ENCODE results near the gene GLRA1. TPM values are rescaled to one million over a fixed set of nuclear protein-coding genes. Genes with fewer than 3 reads are reported as not detected.
A peak's percentile ranks its signal among the peaks of the same experiment; 100 is the strongest.

GLRA1 gene
- total RNA-seq, 5 donors from 2014 or later (not counting 1 experiment from before 2014, with no cell fraction given), result not detected

GRCh38 chr5:151870820-151871219 is 53.8 kb downstream of the GLRA1 start:
- ATAC-seq (replicated peaks in 1 of 4) (no peak), DNase-seq (no peak)
- H3K27me3 Mint-ChIP-seq, result no peaks in the 10 kb centered on the region
- no peaks in the 10 kb centered on the region for H3K36me3 Mint-ChIP-seq
- CTCF ChIA-PET, result no interaction called here
- no peak overlapping the region for H3K4me3 Mint-ChIP-seq
- Histone ChIP-seq H3K36me3 (ENCODE audit: control insufficient read depth in 2 of 2, extremely low read depth in 1 of 2, insufficient read depth in 1 of 2, low read length in 1 of 2) (no peaks in the 10 kb centered on the region), H3K4me1 (ENCODE audit: control insufficient read depth in 1 of 2, extremely low read depth in 1 of 2, insufficient read depth in 2 of 2, low read length in 2 of 2) (peaks cover 0 to 5% of the 10 kb centered on the region in 2 experiments), H3K9me3 (no peaks in the 10 kb centered on the region), H3K27ac (ENCODE audit: low read length) (no peak overlapping the region), H3K4me3 (ENCODE audit: control insufficient read depth in 1 of 2, extremely low read depth in 1 of 2, low read length in 1 of 2) (no peak overlapping the region), H3K27me3 (replicated peaks in 1 of 2; ENCODE audit: control insufficient read depth in 2 of 2, extremely low read depth in 1 of 2, insufficient read depth in 2 of 2, low read length in 1 of 2) (no peaks in the 10 kb centered on the region)
- POLR2A ChIA-PET, result no interaction called here
- H3K4me1 Mint-ChIP-seq, result peaks cover 4 to 9% (median 6%) of the 10 kb centered on the region in 3 donors
- no peak overlapping the region for H3K27ac Mint-ChIP-seq
- 60% methylated on average over 1 of the region's 3 CpGs for WGBS (ENCODE audit: insufficient coverage)
- H3K9me3 Mint-ChIP-seq, result no peaks in the 10 kb centered on the region

- H3K27ac ChIP-seq (ENCODE audit: low read length), result no peak overlapping the region
- H3K36me3 ChIP-seq (ENCODE audit: control insufficient read depth in 2 of 2, extremely low read depth in 1 of 2, insufficient read depth in 1 of 2, low read length in 1 of 2), result no peaks in the 10 kb centered on the region
- Mint-ChIP-seq H3K27ac (no peak overlapping the region), H3K4me1 (peaks cover 4 to 9% (median 6%) of the 10 kb centered on the region in 3 donors), H3K4me3 (no peak overlapping the region), H3K27me3 (no peaks in the 10 kb centered on the region), H3K36me3 (no peaks in the 10 kb centered on the region), H3K9me3 (no peaks in the 10 kb centered on the region)
- ATAC-seq (replicated peaks in 1 of 4) (no peak), DNase-seq (no peak)
- ChIA-PET CTCF (no interaction called here), POLR2A (no interaction called here)
- no peaks in the 10 kb centered on the region for H3K27me3 ChIP-seq (replicated peaks in 1 of 2; ENCODE audit: control insufficient read depth in 2 of 2, extremely low read depth in 1 of 2, insufficient read depth in 2 of 2, low read length in 1 of 2)
- H3K4me3 ChIP-seq (ENCODE audit: control insufficient read depth in 1 of 2, extremely low read depth in 1 of 2, low read length in 1 of 2), result no peak overlapping the region
- no peaks in the 10 kb centered on the region for H3K9me3 ChIP-seq
- no CpG with 5 or more reads among the region's 2 CpGs for WGBS (ENCODE audit: insufficient coverage)
- peaks cover 0 to 5% of the 10 kb centered on the region in 2 experiments for H3K4me1 ChIP-seq (ENCODE audit: control insufficient read depth in 1 of 2, extremely low read depth in 1 of 2, insufficient read depth in 2 of 2, low read length in 2 of 2)
These were observed 54.4 kb downstream of the GLRA1 start for GRCh38 chr5:151870271-151870670.

GRCh38 chr5:151869843-151870242 is 54.8 kb downstream of the GLRA1 start:
- DNase-seq, result no peak
- H3K27ac ChIP-seq (ENCODE audit: low read length), result no peak overlapping the region
- Mint-ChIP-seq H3K27me3 (no peaks in the 10 kb centered on the region), H3K4me1 (peaks cover 4 to 9% (median 6%) of the 10 kb centered on the region in 3 donors), H3K27ac (no peak overlapping the region), H3K36me3 (no peaks in the 10 kb centered on the region), H3K4me3 (no peak overlapping the region), H3K9me3 (no peaks in the 10 kb centered on the region)
- ChIA-PET POLR2A (no interaction called here), CTCF (no interaction called here)
- no peak overlapping the region for H3K4me3 ChIP-seq (ENCODE audit: control insufficient read depth in 1 of 2, extremely low read depth in 1 of 2, low read length in 1 of 2)
- ATAC-seq (replicated peaks in 1 of 4), result no peak
- peaks cover 0 to 5% of the 10 kb centered on the region in 2 experiments for H3K4me1 ChIP-seq (ENCODE audit: control insufficient read depth in 1 of 2, extremely low read depth in 1 of 2, insufficient read depth in 2 of 2, low read length in 2 of 2)
- no peaks in the 10 kb centered on the region for H3K27me3 ChIP-seq (replicated peaks in 1 of 2; ENCODE audit: control insufficient read depth in 2 of 2, extremely low read depth in 1 of 2, insufficient read depth in 2 of 2, low read length in 1 of 2)
- H3K9me3 ChIP-seq, result no peaks in the 10 kb centered on the region
- WGBS (ENCODE audit: insufficient coverage), result 100% methylated on average over 1 of the region's 2 CpGs
- H3K36me3 ChIP-seq (ENCODE audit: control insufficient read depth in 2 of 2, extremely low read depth in 1 of 2, insufficient read depth in 1 of 2, low read length in 1 of 2), result no peaks in the 10 kb centered on the region

- Histone ChIP-seq H3K4me3 (ENCODE audit: control insufficient read depth in 1 of 2, extremely low read depth in 1 of 2, low read length in 1 of 2) (no peak overlapping the region), H3K36me3 (ENCODE audit: control insufficient read depth in 2 of 2, extremely low read depth in 1 of 2, insufficient read depth in 1 of 2, low read length in 1 of 2) (no peaks in the 10 kb centered on the region), H3K27me3 (replicated peaks in 1 of 2; ENCODE audit: control insufficient read depth in 2 of 2, extremely low read depth in 1 of 2, insufficient read depth in 2 of 2, low read length in 1 of 2) (no peaks in the 10 kb centered on the region), H3K9me3 (no peaks in the 10 kb centered on the region), H3K4me1 (ENCODE audit: control insufficient read depth in 1 of 2, extremely low read depth in 1 of 2, insufficient read depth in 2 of 2, low read length in 2 of 2) (peaks cover 0 to 5% of the 10 kb centered on the region in 2 experiments), H3K27ac (ENCODE audit: low read length) (peak overlapping the region; percentile 39)
- POLR2A ChIA-PET, result no interaction called here
- peak in 3 of 4 experiments; percentile 49 to 78 (median 76) for ATAC-seq (replicated peaks in 1 of 4)
- Mint-ChIP-seq H3K36me3 (no peaks in the 10 kb centered on the region), H3K4me1 (peaks cover 4 to 9% (median 6%) of the 10 kb centered on the region in 3 donors), H3K9me3 (no peaks in the 10 kb centered on the region), H3K4me3 (no peak overlapping the region), H3K27ac (peak overlapping the region in 1 of 2 donors; percentile 1), H3K27me3 (no peaks in the 10 kb centered on the region)
- WGBS (ENCODE audit: insufficient coverage), result 57% methylated on average over 1 of the region's 4 CpGs
- CTCF ChIA-PET, result interaction anchor here in 1 of 2 donors (0.7 kb wide), 1 partner anchor 43 kb away, joined by 3 read pairs; no protein-coding TSS in a partner anchor
- DNase-seq, result peak in 24 of 35 experiments; percentile 2 to 65 (median 14)
These were observed 56.2 kb downstream of the GLRA1 start for GRCh38 chr5:151868451-151868850.

- Mint-ChIP-seq H3K4me3 (no peak overlapping the region), H3K27me3 (no peaks in the 10 kb centered on the region), H3K4me1 (peaks cover 4 to 9% (median 6%) of the 10 kb centered on the region in 3 donors), H3K36me3 (peaks cover 7% of the 10 kb centered on the region), H3K27ac (no peak overlapping the region), H3K9me3 (no peaks in the 10 kb centered on the region)
- Histone ChIP-seq H3K4me3 (ENCODE audit: control insufficient read depth in 1 of 2, extremely low read depth in 1 of 2, low read length in 1 of 2) (no peak overlapping the region), H3K27ac (ENCODE audit: low read length) (no peak overlapping the region), H3K36me3 (ENCODE audit: control insufficient read depth in 2 of 2, extremely low read depth in 1 of 2, insufficient read depth in 1 of 2, low read length in 1 of 2) (no peaks in the 10 kb centered on the region), H3K4me1 (ENCODE audit: control insufficient read depth in 1 of 2, extremely low read depth in 1 of 2, insufficient read depth in 2 of 2, low read length in 2 of 2) (peaks cover 0 to 5% of the 10 kb centered on the region in 2 experiments), H3K9me3 (no peaks in the 10 kb centered on the region), H3K27me3 (replicated peaks in 1 of 2; ENCODE audit: control insufficient read depth in 2 of 2, extremely low read depth in 1 of 2, insufficient read depth in 2 of 2, low read length in 1 of 2) (no peaks in the 10 kb centered on the region)
- ATAC-seq (replicated peaks in 1 of 4), result no peak
- 68% methylated on average over 3 of the region's 7 CpGs for whole genome bisulfite sequencing (ENCODE audit: insufficient coverage)
- DNase-seq, result no peak
- CTCF ChIA-PET, result interaction anchor here in 1 of 2 donors (0.6 kb wide), 1 partner anchor 21 kb away, joined by 3 read pairs; no protein-coding TSS in a partner anchor
- POLR2A ChIA-PET, result no interaction called here
These were observed 60.4 kb downstream of the GLRA1 start for GRCh38 chr5:151864061-151864748.

- no peaks in the 10 kb centered on the region for H3K9me3 ChIP-seq
- ChIA-PET CTCF (no interaction called here), POLR2A (no interaction called here)
- no peak for DNase-seq
- H3K36me3 Mint-ChIP-seq, result peaks cover 7% of the 10 kb centered on the region
- H3K4me3 ChIP-seq (ENCODE audit: control insufficient read depth in 1 of 2, extremely low read depth in 1 of 2, low read length in 1 of 2), result no peak overlapping the region
- no peaks in the 10 kb centered on the region for H3K27me3 ChIP-seq (replicated peaks in 1 of 2; ENCODE audit: control insufficient read depth in 2 of 2, extremely low read depth in 1 of 2, insufficient read depth in 2 of 2, low read length in 1 of 2)
- H3K4me3 Mint-ChIP-seq, result no peak overlapping the region
- no peak overlapping the region for H3K27ac ChIP-seq (ENCODE audit: low read length)
- ATAC-seq (replicated peaks in 1 of 4), result no peak
- no peaks in the 10 kb centered on the region for H3K27me3 Mint-ChIP-seq
- no CpG with 5 or more reads among the region's 1 CpG for WGBS (ENCODE audit: insufficient coverage)
- no peak overlapping the region for H3K27ac Mint-ChIP-seq
- H3K36me3 ChIP-seq (ENCODE audit: control insufficient read depth in 2 of 2, extremely low read depth in 1 of 2, insufficient read depth in 1 of 2, low read length in 1 of 2), result no peaks in the 10 kb centered on the region
- peaks cover 1 to 6% (median 3%) of the 10 kb centered on the region in 3 donors for H3K4me1 Mint-ChIP-seq
- peaks cover 0 to 1% of the 10 kb centered on the region in 2 experiments for H3K4me1 ChIP-seq (ENCODE audit: control insufficient read depth in 1 of 2, extremely low read depth in 1 of 2, insufficient read depth in 2 of 2, low read length in 2 of 2)
- no peaks in the 10 kb centered on the region for H3K9me3 Mint-ChIP-seq
These were observed 61.1 kb downstream of the GLRA1 start for GRCh38 chr5:151863566-151863965.
